Effector CD4-positive, alpha-beta T cell (primary cell): ENCODE results near the gene CAVIN1. TPM values are rescaled to one million over a fixed set of nuclear protein-coding genes. Genes with fewer than 3 reads are reported as not detected.
"Not testable (repeated sequence)": the region's sequence is repeated elsewhere in the genome, so short reads cannot be mapped to it uniquely, and the experiment has no call there.

Experiments
- DNase-seq: peaks from one replicate; pipeline ENCODE4 v3.0.0-alpha.2; 2020
- total RNA-seq: gene quantifications from one replicate; lab custom pipeline; 2026; lab: John Stamatoyannopoulos, UW

CAVIN1 gene
- total RNA-seq, result not detected

GRCh38 chr17:42422958-42423712 is at the start of gene CAVIN1:
Gene CAVIN1, minus strand, starts transcription at chr17:42423256. Its CDS starts 159 bp downstream, at chr17:42423097.
- DNase-seq, result no peak

- no peak for DNase-seq
Measured at GRCh38 chr17:42467889-42468288, 44.8 kb upstream of the CAVIN1 start.

GRCh38 chr17:42463976-42464400 is 40.9 kb upstream of the CAVIN1 start:
- DNase-seq, result no peak

GRCh38 chr17:42460371-42460770 is 37.3 kb upstream of the CAVIN1 start:
- no peak for DNase-seq

GRCh38 chr17:42459801-42460281 is 36.8 kb upstream of the CAVIN1 start:
- no peak for DNase-seq

GRCh38 chr17:42459256-42459800 is 36.3 kb upstream of the CAVIN1 start:
- DNase-seq, result no peak

GRCh38 chr17:42458497-42459255 is 35.6 kb upstream of the CAVIN1 start, which contains the start of gene ATP6V0A1:
Gene ATP6V0A1, plus strand, starts transcription at chr17:42458878. Its CDS starts 2,017 bp downstream, at chr17:42460895.
- peak; percentile 76 for DNase-seq

- DNase-seq, result no peak
Measured at GRCh38 chr17:42457107-42457792, 34.2 kb upstream of the CAVIN1 start.

GRCh38 chr17:42456223-42457106 is 33.4 kb upstream of the CAVIN1 start:
- DNase-seq, result no peak

- not testable (repeated sequence) for DNase-seq
Measured at GRCh38 chr17:42454987-42455386, 31.9 kb upstream of the CAVIN1 start.

GRCh38 chr17:42453439-42453838 is 30.4 kb upstream of the CAVIN1 start:
- DNase-seq, result no peak

- not testable (repeated sequence) for DNase-seq
Measured at GRCh38 chr17:42451270-42451669, 28.2 kb upstream of the CAVIN1 start.

GRCh38 chr17:42449838-42450237 is 26.8 kb upstream of the CAVIN1 start:
- DNase-seq, result not testable (repeated sequence)

GRCh38 chr17:42449176-42449575 is 26.1 kb upstream of the CAVIN1 start:
- DNase-seq, result not testable (repeated sequence)

- no peak for DNase-seq
Measured at GRCh38 chr17:42442196-42442565, 19.1 kb upstream of the CAVIN1 start.

- DNase-seq, result no peak
Measured at GRCh38 chr17:42441371-42442195, 18.5 kb upstream of the CAVIN1 start.

GRCh38 chr17:42438600-42439567 is 15.8 kb upstream of the CAVIN1 start:
- peak; percentile 19 for DNase-seq

GRCh38 chr17:42436391-42436790 is 13.3 kb upstream of the CAVIN1 start:
- DNase-seq, result no peak

- DNase-seq, result no peak
Measured at GRCh38 chr17:42431758-42432161, 8.7 kb upstream of the CAVIN1 start.
